ENCODE measurements around the gene OCA2. TPM values are rescaled to one million over a fixed set of nuclear protein-coding genes. Genes with fewer than 3 reads are reported as not detected.

OCA2 gene
- polyA plus RNA-seq, 1 donor (not counting 4 experiments of a cell fraction or from before 2014, with no cell fraction given): 0.05 TPM

DNA sequence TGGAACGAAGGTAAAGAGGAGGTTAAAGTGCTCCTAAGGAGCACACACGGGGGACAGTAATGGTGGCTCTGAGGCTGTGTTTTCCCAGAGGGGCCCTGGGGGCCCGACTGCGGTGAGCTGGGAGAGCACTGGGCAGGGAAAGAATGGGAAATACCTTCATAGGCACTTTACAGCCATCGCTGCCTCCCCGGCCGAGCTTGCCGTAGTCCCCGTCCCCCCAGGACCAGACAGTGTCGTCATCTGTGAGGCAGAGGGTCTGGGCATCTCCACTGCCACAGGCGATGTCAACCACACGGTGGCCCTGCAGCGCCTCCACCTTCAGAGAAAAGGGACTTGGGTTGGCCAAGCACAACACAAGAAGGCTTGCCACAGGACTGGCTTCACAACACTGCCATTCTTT, 32.8 kb upstream of the OCA2 start:
- dilution Hi-C loops (cut with MboI; ENCODE audit: extremely low pct_ligation_motif_present, low sequenced_read_pairs): no loop called here
- Histone ChIP-seq H4K20me1 (ENCODE audit: control insufficient read depth, extremely low read depth, insufficient read depth, low read length) (no peaks in the 10 kb centered on the region), H3K27ac (ENCODE audit: control insufficient read depth, insufficient read depth, low read length) (no peak overlapping the region), H3K36me3 (ENCODE audit: control insufficient read depth in 2 of 2, extremely low read depth in 1 of 2, insufficient read depth in 2 of 2, low read length in 2 of 2) (peaks cover 0 to 14% of the 10 kb centered on the region in 2 experiments), H3K9me1 (ENCODE audit: control insufficient read depth, extremely low read depth, insufficient read depth, low read length) (no peaks in the 10 kb centered on the region), H3K4me2 (ENCODE audit: control insufficient read depth, extremely low read depth, insufficient read depth, low read depth, low read length) (no peak overlapping the region), H3K9me3 (ENCODE audit: control insufficient read depth, low read depth, low read length) (no peaks in the 10 kb centered on the region), H3K9ac (ENCODE audit: control insufficient read depth, extremely low read depth, insufficient read depth, low read length) (no peak overlapping the region), H3K4me1 (ENCODE audit: control insufficient read depth, extremely low read depth, insufficient read depth, low read length) (no peaks in the 10 kb centered on the region), H3K79me2 (ENCODE audit: control insufficient read depth, insufficient read depth, low read length) (no peaks in the 10 kb centered on the region), H3K4me3 (ENCODE audit: control insufficient read depth in 2 of 3, extremely low read depth in 1 of 3, insufficient read depth in 2 of 3, low read depth in 1 of 3, low read length in 3 of 3) (no peak overlapping the region), H3K27me3 (ENCODE audit: control insufficient read depth, extremely low read depth, insufficient read depth, low read length) (no peaks in the 10 kb centered on the region), H2AFZ (ENCODE audit: control insufficient read depth, low read length) (no peak overlapping the region)
- TF ChIP-seq, protein P1, sequence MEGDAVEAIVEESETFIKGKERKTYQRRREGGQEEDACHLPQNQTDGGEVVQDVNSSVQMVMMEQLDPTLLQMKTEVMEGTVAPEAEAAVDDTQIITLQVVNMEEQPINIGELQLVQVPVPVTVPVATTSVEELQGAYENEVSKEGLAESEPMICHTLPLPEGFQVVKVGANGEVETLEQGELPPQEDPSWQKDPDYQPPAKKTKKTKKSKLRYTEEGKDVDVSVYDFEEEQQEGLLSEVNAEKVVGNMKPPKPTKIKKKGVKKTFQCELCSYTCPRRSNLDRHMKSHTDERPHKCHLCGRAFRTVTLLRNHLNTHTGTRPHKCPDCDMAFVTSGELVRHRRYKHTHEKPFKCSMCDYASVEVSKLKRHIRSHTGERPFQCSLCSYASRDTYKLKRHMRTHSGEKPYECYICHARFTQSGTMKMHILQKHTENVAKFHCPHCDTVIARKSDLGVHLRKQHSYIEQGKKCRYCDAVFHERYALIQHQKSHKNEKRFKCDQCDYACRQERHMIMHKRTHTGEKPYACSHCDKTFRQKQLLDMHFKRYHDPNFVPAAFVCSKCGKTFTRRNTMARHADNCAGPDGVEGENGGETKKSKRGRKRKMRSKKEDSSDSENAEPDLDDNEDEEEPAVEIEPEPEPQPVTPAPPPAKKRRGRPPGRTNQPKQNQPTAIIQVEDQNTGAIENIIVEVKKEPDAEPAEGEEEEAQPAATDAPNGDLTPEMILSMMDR (optimal IDR thresholded peaks at IDR 0.05 in 1 of 3, IDR thresholded peaks at IDR 0.05 in 1 of 3, conservative IDR thresholded peaks at IDR 0.05 in 1 of 3; ENCODE audit: extremely low read depth in 1 of 3, insufficient read depth in 2 of 3, low read length in 3 of 3): no peak
- TF ChIP-seq EZH2 (IDR thresholded peaks at IDR 0.05; ENCODE audit: low read length): no peak
- DNase-seq (ENCODE audit: low read depth, low spot score) (no peak), FAIRE-seq (no peak)

DNA sequence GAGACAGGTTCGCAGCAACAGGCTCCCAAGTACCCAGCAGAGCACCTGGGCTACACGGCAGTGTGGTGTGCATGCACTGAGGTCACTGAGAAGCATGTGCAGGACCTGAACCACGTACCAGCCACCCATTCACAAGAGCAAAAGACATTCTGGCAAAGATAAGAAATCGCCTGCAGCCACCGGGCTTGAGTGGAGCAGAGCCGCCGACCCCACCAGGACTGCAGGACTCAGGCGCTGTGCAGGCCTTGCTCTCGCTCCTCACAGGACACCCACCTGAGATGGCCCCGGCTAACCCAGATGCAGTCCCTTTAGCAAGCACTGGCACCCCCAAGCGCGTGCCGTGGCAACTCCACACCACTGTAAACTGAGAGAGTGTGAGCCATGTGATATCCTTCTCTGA, 32.3 kb upstream of the OCA2 start:
- no peaks in the 10 kb centered on the region for H3K4me1 ChIP-seq (ENCODE audit: control insufficient read depth, extremely low read depth, insufficient read depth, low read length)
- H3K9me3 ChIP-seq (ENCODE audit: control insufficient read depth, low read depth, low read length): no peaks in the 10 kb centered on the region
- H3K9me1 ChIP-seq (ENCODE audit: control insufficient read depth, extremely low read depth, insufficient read depth, low read length): no peaks in the 10 kb centered on the region
- H3K27me3 ChIP-seq (ENCODE audit: control insufficient read depth, extremely low read depth, insufficient read depth, low read length): no peaks in the 10 kb centered on the region
- H3K4me2 ChIP-seq (ENCODE audit: control insufficient read depth, extremely low read depth, insufficient read depth, low read depth, low read length): no peak overlapping the region
- H3K36me3 ChIP-seq (ENCODE audit: control insufficient read depth in 2 of 2, extremely low read depth in 1 of 2, insufficient read depth in 2 of 2, low read length in 2 of 2): peaks cover 0 to 15% of the 10 kb centered on the region in 2 experiments
- FAIRE-seq (no peak), DNase-seq (ENCODE audit: low read depth, low spot score) (no peak)
- H4K20me1 ChIP-seq (ENCODE audit: control insufficient read depth, extremely low read depth, insufficient read depth, low read length): no peaks in the 10 kb centered on the region
- no peaks in the 10 kb centered on the region for H3K79me2 ChIP-seq (ENCODE audit: control insufficient read depth, insufficient read depth, low read length)
- H3K27ac ChIP-seq (ENCODE audit: control insufficient read depth, insufficient read depth, low read length): no peak overlapping the region
- no peak overlapping the region for H2AFZ ChIP-seq (ENCODE audit: control insufficient read depth, low read length)
- dilution Hi-C loops (cut with MboI; ENCODE audit: extremely low pct_ligation_motif_present, low sequenced_read_pairs): no loop called here
- TF ChIP-seq, protein P1 (optimal IDR thresholded peaks at IDR 0.05 in 1 of 3, IDR thresholded peaks at IDR 0.05 in 1 of 3, conservative IDR thresholded peaks at IDR 0.05 in 1 of 3; ENCODE audit: extremely low read depth in 1 of 3, insufficient read depth in 2 of 3, low read length in 3 of 3): no peak
- no peak for TF ChIP-seq EZH2 (IDR thresholded peaks at IDR 0.05; ENCODE audit: low read length)
- H3K4me3 ChIP-seq (ENCODE audit: control insufficient read depth in 2 of 3, extremely low read depth in 1 of 3, insufficient read depth in 2 of 3, low read depth in 1 of 3, low read length in 3 of 3): no peak overlapping the region
- no peak overlapping the region for H3K9ac ChIP-seq (ENCODE audit: control insufficient read depth, extremely low read depth, insufficient read depth, low read length)
